GM12864 (cell line): Measurements from ENCODE around the gene STARD5.

Experiments used
- DNase-seq: peaks from one replicate; pipeline ENCODE4 v3.0.0-alpha.2; 2011; ENCODE audit warnings: low read depth
- H3K4me3 ChIP-seq: 2 replicates; pipeline ENCODE4 v1.5.1; 2011; ENCODE audit warnings: mild to moderate bottlenecking, low read depth, low read length, control low read depth
- CTCF ChIP-seq: IDR thresholded peaks from 2 replicates; pipeline ENCODE4 v1.5.1; 2011; ENCODE audit warnings: low read depth, mild to moderate bottlenecking, moderate library complexity, low read length, control low read depth, inconsistent platforms; ENCODE audit errors: missing control alignments

STARD5 gene

GRCh38 chr15:81312790-81313543 is 11.0 kb downstream of the STARD5 start:
- no peak for DNase-seq
- TF ChIP-seq CTCF = no peak
- no peak overlapping the region for H3K4me3 ChIP-seq

GRCh38 chr15:81311752-81312464 is 12.0 kb downstream of the STARD5 start:
- no peak overlapping the region for H3K4me3 ChIP-seq
- TF ChIP-seq CTCF = no peak
- no peak for DNase-seq

GRCh38 chr15:81310480-81310879 is 13.5 kb downstream of the STARD5 start:
- H3K4me3 ChIP-seq = no peak overlapping the region
- no peak for DNase-seq
- no peak for TF ChIP-seq CTCF

GRCh38 chr15:81309647-81310450 is 14.1 kb downstream of the STARD5 start:
- DNase-seq = no peak
- no peak for TF ChIP-seq CTCF
- no peak overlapping the region for H3K4me3 ChIP-seq

- no peak for DNase-seq
- no peak overlapping the region for H3K4me3 ChIP-seq
- TF ChIP-seq CTCF = no peak
Observed at GRCh38 chr15:81308260-81308659, 15.7 kb downstream of the STARD5 start.

GRCh38 chr15:81304226-81304625 is 19.7 kb downstream of the STARD5 start:
- no peak for DNase-seq
- TF ChIP-seq CTCF = no peak
- no peak overlapping the region for H3K4me3 ChIP-seq
